Fibroblast of villous mesenchyme (primary cell): Measurements from ENCODE around the gene EFHC2. TPM values are rescaled to one million over a fixed set of nuclear protein-coding genes. Genes with fewer than 3 reads are reported as not detected.

ENCODE experiments used
- DNase-seq: peaks from one replicate; pipeline ENCODE4 v3.0.0-alpha.2; 2010; ENCODE audit warnings: low read depth
- H3K4me3 ChIP-seq: 2 replicates; pipeline ENCODE4 v1.5.1; 2011; ENCODE audit warnings: low read depth, mild to moderate bottlenecking, low read length
- total RNA-seq: library from RNA; depleted of rRNA; stranded (reverse); fragments of >200 nt; gene quantifications from 2 replicates; pipeline ENCODE4 v1.2.3, GENCODE V29; 2012
- TF ChIP-seq, protein P1 (sequence below): IDR thresholded peaks from 2 replicates; pipeline ENCODE4 v1.5.1; 2012; ENCODE audit warnings: low read depth, mild to moderate bottlenecking, low read length; ENCODE audit not compliant: insufficient read depth

EFHC2 gene
- total RNA-seq, 1 donor = under 0.01 TPM

DNA sequence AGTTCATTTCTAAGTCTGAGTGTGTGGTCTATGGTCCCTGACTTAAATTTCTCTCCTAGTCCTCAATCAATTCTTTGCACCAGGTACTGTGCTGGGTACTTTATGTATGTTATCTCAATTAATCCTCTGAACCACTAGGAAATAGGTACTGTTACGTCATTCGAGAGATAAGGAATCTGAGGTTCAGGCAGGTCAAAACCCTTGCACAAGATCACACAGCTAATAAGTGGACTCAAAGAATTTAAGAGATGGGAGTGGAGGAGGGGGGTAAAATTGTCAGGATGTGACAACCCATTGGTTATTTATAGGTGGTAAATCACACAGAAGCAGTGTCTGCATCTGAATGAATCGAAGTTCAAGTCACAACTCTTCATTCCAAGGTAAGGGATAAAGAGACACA lies 169.4 kb downstream of the EFHC2 start:
- TF ChIP-seq, protein P1, sequence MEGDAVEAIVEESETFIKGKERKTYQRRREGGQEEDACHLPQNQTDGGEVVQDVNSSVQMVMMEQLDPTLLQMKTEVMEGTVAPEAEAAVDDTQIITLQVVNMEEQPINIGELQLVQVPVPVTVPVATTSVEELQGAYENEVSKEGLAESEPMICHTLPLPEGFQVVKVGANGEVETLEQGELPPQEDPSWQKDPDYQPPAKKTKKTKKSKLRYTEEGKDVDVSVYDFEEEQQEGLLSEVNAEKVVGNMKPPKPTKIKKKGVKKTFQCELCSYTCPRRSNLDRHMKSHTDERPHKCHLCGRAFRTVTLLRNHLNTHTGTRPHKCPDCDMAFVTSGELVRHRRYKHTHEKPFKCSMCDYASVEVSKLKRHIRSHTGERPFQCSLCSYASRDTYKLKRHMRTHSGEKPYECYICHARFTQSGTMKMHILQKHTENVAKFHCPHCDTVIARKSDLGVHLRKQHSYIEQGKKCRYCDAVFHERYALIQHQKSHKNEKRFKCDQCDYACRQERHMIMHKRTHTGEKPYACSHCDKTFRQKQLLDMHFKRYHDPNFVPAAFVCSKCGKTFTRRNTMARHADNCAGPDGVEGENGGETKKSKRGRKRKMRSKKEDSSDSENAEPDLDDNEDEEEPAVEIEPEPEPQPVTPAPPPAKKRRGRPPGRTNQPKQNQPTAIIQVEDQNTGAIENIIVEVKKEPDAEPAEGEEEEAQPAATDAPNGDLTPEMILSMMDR = no peak

DNA sequence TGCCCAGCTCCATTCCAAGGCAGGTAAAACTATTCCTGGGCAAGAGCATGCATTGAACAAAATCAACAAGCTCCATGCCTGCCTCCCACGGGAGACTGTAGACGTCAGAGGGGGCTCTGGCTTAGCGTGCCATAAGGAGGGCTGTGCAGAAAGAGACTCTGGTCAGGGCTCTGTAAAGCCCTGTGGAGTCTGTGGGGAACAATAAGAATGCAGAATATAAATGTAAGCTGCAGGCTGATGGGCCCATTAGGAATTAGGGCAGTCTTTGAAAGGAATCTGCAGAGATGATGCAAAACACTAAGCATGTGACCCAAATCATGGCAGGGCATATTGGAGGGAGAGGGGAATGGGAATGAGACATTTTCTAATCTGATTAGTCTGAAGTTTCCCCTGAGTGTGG lies 170.3 kb downstream of the EFHC2 start:
- TF ChIP-seq, protein P1 = no peak
- H3K4me3 ChIP-seq = no peak overlapping the region
- no peak for DNase-seq

More for the DNA sequence above, 169.4 kb downstream of the EFHC2 start:
- no peak for DNase-seq
- no peak overlapping the region for H3K4me3 ChIP-seq

DNA sequence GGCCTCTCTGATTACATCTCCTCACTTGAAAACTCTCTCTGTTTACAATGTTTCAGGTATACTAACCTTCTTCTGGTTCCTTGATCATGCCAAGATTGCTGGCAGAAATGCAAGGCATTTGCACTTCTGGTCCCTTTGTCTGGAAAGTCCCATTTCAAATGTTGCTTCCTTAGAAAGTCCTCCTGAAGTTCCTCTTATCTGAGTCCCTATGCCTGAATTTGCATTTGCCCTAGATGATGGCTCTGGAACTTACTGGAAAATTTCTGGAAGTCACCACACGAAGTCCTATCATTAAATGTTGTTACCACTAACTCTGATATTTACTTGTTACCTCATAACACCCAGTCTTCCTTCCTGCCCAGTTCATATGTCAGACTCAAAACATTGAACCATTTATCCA lies 176.4 kb downstream of the EFHC2 start:
- no peak for DNase-seq
- no peak overlapping the region for H3K4me3 ChIP-seq
- TF ChIP-seq, protein P1 = no peak

DNA sequence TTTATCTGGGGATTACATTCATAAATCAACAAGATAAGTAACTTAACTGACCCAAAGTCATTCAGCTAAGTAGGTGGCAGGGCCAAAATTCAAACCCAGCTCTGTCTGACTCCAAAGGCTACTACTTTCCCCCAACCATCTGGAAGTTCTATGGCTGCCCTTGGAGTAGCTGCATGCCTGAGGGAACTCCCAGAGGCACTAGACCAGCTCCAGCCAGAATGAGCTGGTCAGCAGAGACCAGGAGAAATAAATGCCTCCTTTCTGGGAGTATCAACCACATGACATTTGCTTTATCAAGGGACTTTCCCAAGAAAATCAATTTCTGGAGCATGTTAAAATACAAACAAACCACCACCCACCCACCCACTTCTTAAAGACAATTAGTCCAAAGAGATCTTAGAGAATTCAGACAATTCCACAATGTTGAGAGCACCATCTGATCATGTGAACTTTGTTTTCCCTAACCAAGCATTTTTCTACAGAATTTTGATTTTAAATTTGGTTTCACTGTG lies 180.5 kb downstream of the EFHC2 start:
- no peak for DNase-seq
- TF ChIP-seq, protein P1 = no peak
- no peak overlapping the region for H3K4me3 ChIP-seq

DNA sequence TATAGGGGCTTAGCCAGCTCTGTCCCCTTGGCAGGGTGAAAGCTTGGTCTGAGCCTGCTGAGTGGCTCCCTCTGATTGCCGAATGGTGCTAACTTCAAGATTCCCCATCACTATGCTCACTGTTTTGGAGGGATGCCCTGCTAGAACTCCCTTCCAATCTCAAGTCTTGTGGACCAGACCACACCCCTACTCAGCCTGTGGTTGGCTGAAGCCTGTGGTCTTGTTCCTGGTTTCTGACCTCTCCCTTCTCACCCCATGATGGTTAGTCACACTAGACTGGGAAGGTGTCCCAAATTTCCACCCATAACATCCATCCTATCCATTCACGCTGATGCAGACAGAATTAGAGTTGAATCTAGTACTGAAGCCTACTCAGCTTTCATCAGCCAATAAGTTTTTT lies 185.6 kb downstream of the EFHC2 start:
- TF ChIP-seq, protein P1 = no peak
- DNase-seq = no peak
- H3K4me3 ChIP-seq = no peak overlapping the region

DNA sequence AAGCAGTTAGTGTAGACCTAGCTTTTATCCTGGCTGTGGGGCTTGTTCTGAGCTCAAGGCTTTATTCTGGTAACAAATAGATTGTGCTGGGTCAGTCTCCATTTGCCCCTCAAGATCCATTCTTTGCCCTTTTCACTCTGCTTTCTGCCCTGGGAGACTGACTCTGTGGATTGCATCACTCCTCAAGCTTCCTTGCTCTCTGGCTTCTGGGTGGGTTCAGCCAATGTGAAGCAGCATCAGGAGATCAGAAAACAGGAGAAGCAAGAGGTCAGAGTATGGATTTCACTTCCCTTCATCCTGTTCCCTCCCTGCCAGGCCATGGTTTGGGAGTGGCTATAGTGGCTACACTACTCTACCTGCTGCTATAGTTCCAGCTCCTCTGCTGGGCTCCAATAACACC lies 186.2 kb downstream of the EFHC2 start:
- TF ChIP-seq, protein P1 = no peak
- DNase-seq = no peak
- no peak overlapping the region for H3K4me3 ChIP-seq

DNA sequence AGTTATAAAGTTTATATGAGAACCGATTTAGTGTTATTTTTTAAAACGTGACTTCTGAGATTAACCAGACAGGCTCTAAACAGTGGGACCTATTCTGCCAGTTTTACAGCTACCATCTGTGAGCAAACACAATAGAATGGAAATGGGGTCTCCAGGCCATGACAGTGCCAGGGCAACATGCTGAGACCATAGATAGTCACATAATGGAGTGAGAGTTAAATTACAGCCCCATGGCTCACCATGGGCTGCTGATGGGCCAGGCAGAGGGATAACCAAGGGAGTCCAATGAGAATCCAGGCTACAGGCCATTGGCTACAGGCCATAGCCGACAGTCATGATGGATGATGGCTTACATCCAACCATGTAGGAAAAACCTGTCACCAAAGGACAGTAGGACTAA lies 186.7 kb downstream of the EFHC2 start:
- no peak overlapping the region for H3K4me3 ChIP-seq
- TF ChIP-seq, protein P1 = no peak
- no peak for DNase-seq
